Measurements from ENCODE around the gene CD9. TPM values are rescaled to one million over a fixed set of nuclear protein-coding genes. Genes with fewer than 3 reads are reported as not detected.
"Not testable (repeated sequence)": the region's sequence is repeated elsewhere in the genome, so short reads cannot be mapped to it uniquely, and the experiment has no call there.

The CD9 gene
- total RNA-seq, 1 donor from 2014 or later: 333 TPM

DNA sequence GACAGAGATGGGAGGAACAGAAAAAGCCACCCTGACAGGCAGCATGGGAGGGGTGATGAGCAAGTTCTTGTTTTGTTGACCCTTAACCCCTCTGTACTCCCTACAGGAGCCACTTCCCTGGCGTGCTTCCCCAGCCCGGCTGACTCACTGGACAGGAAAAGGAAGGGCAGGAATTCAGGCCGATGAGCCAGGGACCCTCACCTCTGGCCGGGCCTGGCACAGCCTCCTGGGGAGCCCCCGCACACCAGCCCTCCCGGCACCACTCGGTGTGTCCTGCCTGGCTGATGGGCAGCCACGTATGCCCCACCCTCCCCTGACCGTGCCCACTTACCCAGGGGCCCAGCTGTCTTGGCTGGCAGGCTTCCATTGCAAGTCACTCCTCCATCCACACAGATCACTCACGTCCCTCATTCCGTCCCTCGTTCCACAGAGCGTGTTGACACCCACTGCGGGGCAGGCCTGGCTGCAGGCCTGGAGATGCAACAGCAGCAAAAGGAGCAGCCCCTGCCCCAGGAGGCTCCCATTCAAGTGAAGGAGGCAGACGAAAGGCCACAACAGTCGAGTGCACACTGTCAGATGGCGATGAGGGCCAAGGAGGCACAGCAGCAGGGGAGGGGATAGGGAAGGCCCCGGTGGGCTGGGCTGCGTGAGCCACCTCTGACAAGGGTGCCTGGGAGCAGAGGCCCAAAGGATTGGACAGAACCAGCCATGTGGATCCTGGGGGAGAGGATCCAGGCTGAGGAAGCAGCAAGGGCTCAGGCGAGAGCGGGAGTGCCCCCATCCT, 19.7 kb upstream of the CD9 start:
- DNase-seq (ENCODE audit: low read depth): peak; percentile 86

DNA sequence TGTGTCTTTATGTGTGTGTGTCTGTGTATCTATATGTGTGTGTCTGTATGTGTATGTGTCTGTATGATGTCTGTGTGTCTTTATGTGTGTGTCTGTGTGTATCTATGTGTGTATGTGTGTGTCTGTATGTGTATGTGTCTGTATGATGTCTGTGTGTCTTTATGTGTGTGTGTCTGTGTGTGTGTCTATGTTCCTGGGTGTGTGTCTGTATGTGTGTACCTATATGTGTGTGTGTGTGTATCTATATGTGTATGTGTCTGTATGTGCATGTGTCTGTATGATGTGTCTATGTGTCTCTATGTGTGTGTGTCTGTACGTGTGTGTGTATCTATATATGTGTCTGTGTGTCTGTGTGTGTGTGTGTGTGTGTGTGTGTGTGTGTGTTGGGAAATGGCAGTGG, 19.0 kb upstream of the CD9 start:
- no peak for DNase-seq (ENCODE audit: low read depth)

DNA sequence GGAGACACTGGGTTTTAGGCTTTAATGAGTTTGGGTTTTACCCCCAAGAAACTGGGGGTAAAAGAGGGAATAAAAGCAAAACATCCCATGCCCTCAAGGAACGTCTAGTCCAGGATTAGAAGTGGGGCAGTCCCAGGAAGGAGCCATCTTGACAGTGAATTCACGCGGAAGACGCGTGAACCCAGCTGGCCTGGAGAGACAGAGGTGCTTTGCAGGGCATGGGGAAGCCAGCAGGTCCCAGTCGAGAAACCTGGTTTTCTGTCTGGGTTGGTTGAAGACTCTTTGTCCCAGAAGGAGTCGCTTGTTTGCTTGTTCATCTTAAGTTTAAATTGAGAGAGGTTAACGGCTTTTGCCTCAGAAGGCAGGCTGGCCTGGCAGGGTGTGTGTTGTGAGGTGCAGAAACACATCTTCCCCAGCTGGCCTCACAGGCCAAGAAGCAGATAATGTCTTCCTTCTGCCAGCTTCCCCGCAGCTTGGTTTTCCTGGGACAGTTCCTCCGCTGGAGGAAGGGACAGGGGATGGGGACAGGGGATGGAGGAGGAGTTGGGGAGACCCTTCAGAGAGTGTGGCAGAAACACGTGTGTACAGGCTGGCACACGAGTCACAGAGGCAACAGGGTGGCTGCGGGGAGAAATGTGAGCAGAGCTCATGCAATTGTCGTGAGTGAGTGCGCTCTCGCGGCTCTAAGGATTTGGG, 18.5 kb upstream of the CD9 start:
- DNase-seq (ENCODE audit: low read depth): no peak

DNA sequence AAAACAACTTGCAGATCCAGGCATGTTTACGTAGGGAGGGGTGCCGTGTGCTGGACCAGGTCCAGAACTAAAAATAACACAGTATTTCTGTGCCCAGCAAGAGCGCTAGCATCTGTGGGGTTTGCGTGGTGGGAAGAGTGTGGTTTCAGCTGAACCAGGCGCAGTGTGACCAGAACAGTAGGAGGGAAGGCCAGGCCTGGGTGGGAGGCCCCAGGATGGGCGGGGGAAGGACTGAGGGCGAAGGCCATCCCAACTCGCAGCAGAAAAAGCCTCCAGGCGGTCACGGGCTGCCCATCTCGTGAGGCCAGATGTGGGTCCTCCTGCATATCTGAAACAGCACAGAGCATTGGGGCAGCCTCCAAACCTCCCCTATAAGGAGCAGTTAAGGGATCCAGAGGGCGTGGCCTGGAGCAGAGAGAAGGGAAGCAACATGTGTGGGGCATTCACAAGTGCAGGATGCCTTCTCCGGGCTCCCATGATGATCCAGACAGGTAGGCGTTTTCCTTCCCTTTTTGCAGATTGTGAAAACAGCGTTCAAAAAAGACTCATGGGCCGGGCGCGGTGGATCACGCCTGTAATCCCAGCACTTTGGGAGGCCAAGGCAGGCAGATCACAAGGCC, 17.8 kb upstream of the CD9 start:
- peak; percentile 45 for DNase-seq (ENCODE audit: low read depth)

DNA sequence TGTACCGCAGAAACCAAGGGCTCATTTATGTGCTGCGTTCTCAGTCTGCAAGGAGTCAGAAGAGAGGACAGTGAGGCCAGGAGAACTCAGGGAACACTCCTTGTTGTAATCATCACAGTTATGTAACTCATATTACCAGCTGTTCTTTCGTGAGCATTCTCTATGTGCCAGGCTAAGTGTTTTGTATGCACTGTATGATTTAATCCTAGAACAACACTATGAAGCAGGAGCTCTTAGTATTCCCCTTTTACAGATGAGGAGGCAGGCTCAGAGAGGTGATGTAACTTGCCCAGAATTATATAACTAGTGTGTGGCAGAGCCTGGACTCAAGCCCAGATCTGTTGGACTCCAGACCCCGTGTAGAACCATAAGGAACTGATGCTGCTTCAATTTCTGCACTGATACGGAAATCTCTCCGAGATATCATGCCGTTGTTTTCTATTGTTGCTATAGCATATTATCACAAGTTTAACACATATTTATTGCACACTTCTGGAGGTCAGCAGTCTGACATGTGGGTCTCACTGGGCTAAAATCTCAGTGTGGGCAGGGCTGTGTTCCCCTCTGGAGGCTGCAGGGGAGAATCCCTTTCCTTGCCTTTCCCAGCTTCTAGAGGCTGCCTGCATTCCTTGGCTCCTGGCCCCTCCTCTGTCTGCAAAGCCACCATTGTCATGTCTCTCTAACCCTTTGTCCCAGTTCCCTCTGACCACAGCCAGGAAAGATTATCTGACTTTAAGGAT, 16.3 kb upstream of the CD9 start:
- DNase-seq (ENCODE audit: low read depth): peak; percentile 65

DNA sequence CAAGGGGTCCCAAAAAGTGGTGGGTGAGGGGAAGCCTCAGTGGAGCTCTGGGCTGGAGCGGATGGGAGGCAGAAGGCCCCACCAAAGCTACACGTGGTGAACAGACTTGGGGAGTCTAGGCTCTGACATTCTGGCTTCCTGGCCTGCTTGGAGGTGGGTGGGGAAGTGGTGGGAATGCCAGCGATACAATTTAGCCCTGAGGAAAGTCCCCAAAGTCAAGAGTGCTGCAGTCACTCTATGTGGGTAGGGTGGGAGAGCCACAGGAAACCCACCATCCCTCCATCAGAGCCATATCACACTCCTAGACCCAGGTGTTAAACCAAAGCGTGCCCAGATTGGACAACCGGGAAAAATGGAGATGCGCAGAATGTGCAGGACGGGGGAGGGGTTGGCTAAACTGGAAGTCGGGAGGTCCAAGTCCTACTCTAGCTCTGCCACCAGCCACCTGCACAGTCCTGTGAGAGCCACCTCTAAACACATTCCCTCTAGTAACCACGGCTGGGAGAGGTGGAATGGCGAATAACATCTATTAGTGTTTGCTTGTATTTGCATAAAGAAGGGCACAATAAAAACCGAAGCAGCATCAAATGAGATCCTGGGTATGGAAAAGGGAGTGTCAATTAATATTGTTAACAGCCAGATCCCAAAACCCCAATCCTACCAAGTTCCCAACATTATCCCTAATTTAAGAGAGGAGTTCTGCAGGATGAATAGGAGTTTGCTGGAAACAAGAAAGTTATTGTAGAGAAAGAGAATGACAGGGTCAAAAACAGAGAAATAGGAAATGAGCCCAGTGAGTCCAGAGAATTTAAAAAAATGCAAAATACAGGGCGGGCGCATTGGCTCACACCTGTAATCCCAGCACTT, 14.0 kb upstream of the CD9 start:
- DNase-seq (ENCODE audit: low read depth): no peak

DNA sequence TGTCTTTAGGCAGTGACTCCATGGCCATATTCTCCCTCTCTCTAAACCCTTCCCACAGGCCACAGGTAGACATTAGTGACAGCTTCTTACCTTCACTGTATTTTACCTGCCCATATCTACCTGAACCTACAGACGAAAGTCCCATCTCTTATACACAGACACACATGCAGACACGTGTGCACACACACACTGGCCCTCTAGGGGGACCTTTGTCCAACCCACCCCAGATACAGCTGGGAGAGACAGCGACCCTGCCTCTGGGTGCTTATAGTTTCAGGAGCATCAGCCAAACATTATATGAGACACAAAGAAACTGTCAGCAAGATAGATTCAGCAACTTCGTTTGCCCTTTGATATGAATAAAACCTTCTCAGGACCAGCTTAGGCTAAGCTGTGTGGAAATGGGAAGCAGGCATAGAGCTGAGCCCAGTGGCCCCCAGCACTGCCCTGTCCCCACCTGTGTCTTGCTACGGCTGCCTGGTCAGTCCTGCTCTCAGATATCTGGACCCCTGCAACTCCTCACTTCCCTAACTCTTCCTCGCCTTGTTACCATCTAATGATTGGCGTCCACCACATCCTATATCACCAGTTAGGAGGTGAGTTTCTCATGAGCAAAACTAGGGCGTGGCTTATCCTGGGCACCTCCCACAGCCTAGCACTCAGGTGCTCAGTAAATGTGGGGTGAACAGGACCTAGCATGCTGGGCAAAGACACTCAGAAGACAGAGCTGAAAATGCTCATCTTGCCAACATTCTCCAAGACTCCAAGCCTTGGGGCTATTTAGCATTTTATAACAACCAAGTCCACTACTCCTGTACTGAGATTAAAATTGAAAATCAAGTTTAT, 12.0 kb upstream of the CD9 start:
- DNase-seq (ENCODE audit: low read depth): no peak

DNA sequence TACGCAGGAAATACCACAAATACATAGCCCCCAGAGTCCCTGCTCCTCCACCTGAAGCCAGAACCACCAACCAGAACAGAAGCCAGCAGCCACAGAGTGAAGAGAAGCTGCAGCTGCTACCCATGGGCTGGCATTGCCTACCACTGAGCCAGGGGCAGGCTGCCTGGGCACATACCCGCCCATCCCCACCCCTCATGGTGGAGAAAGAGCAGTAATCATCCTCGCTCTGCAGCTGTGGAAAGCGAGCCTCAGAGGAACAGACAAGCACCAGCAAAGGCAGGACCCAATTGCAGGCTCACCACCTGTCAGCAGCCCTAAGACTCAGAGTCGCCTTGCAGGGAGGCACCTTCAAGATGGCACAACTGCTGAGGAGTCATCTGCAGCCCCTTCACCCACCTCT, 11.2 kb upstream of the CD9 start:
- no peak for DNase-seq (ENCODE audit: low read depth)

DNA sequence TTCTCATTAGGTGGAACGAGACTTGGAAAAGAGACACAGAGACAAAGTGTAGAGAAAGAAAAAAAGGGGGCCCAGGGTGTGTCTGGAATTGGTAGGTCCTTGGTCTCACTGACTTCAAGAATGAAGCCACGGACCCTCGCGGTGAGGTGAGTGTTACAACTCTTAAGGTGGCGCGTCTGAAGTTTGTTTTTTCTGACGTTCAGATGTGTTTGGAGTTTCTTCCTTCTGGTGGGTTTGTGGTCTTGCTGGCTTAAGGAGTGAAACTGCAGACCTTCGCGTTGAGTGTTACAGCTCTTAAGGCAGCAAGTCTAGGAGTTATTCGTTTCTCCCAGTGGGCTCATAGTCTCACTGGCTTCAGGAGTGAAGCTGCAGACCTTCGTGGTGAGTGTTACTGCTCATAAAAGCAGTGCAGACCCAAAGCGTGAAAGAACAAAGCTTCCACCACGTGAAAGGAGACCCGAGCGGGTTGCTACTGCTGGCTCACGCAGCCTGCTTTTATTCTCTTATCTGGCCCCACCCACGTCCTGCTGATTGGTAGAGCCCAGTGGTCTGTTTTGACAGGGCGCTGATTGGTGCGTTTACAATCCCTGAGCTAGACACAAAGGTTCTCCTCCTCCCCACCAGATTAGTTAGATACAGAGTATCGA, 10.1 kb upstream of the CD9 start:
- not testable (repeated sequence) for DNase-seq (ENCODE audit: low read depth)

DNA sequence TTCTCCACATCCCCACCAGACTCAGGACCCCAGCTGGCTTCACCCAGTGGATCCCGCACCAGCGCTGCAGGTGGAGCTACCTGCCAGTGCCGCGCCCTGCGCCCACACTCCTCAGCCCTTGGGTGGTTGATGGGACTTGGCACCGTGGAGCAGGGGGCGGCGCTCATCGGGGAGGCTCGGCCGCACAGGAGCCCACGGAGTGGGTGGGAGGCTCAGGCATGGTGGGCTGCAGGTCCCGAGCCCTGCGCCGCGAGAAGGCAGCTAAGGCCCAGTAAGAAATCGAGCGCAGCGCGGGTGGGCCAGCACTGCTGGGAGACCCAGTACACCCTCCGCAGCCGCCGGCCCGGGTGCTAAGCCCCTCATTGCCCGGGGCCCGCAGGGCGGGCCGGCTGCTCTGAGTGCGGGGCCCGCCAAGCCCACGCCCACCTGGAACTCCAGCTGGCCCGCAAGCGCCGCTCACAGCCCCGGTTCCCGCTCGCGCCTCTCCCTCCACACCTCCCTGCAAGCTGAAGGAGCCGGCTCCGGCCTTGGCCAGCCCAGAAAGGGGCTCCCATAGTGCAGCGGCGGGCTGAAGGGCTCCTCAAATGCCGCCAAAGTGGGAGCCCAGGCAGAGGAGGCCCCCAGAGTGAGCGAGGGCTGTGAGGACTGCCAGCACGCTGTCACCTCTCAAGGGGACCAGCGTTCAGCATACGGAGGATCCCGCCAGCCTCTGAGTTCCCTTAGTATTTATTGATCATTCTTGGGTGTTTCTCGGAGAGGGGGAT, 9.3 kb upstream of the CD9 start:
- DNase-seq (ENCODE audit: low read depth): not testable (repeated sequence)

DNA sequence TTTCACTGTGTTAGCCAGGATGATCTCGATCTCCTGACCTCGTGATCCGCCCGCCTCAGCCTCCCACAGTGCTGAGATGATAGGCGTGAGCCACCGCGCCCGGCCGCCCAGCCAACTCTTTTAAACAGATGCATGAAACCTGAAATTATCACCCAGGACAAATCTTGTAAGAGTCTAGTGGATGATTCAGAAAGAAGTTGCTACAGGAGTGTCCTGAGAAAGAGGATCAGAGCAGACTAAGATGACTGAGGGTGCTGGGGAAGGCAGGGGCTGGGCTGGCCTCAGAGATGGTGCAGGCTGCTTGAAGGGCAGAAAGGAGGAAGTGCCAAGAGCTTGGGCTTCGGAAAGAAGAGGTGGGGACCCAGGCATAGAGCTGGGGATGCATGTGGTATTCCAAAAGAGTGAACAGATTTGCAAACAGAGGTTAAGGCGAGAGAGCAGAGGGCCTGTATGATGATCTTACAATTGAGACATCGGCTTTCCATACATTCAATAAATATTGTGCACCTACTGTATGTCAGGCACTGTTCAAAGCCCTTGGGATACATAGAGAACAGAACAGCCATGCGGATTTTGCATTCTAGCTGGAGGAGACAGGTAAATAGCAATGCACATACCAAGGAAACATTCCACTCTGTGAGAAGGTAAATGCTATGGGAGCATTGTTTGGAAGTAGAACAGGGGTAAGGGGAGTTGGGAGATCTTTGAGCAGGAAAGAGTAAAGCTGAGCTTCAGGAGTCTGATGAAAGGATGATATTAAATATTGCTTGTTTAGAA, 7.4 kb upstream of the CD9 start:
- DNase-seq (ENCODE audit: low read depth): no peak

DNA sequence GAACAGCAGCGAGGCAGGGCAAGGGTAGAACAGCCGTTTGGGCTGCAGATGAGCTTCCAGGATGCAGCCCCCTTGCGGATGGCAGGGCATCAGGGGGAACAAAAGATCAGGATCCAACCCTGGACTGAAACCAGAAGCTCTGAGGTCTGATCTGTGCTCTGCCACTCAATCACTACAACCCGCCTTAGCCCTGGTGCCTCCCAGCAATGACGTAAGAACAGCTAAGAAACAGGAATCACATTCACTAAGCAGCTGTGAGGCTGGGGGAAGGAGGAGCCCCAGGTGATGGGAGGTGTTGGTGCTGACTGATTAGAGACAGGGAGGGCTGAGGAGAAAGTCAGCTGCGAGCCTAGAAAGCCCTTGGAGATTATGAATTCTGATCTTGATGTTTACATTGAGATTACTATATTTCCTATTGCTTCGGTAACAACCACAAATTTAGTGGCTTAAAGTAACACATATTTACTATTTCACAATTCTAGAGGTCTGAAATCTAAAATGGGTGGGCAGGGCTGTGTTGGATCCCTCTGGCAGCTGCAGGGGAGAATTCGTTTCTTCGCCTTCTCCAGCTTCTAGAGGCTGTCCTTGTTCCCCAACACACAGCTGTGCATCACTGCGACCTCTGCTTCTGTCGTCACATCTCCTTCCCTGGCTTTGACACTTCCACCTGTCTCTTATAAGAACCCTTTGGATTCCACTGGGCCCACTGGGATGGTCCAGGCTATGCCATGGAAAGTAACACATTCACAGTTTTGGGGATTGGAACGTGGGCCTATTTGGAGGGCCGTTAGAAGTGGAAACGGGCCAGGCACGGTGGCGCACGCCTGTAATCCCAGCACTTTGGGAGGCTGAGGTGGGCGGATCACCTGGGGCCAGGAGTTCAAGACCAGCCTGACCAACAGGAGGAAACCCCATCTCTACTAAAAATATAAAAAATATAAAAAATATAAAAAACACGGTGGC, 6.1 kb upstream of the CD9 start:
- no peak for DNase-seq (ENCODE audit: low read depth)

DNA sequence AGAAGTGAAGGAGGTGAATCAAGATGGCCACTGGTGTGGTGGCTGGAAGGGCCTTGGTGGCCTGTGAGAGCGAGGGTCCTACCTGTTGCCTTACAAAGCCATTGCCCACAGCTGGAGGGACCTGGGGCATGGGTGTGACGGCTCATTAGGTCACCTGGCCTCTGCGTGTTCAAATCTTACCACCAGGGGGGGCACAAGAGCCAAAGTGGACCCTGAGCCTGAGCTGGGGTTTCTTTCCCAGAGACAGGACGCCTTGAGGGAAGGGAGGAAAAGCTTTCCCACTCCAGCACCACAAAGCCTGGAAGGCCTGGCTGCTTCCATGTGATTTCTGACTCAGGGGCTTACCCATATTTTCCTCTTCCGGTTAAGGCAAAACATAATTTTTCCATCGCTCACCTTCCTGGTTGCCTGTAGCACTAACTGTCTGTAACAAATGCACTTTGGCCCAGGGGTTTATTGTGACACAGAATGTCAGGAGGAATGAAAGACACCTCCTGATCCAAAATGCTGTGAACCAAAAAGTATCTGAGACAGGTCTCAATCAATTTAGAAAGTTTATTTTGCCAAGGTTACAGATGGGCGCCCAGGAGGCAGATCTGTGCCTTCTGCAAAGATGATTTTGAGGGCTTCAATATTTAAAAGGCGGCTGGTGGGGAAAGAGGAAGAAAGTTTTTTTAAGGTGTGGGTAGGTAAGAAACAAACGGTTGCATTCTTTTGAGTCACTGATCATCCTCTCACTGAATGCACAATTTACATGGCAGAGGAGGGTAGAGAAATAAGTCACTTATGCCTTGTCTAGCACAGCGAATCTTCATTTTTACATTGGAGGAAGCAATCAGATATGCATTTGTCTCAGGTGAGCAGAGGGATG, 4.3 kb upstream of the CD9 start:
- DNase-seq (ENCODE audit: low read depth): peak; percentile 88

DNA sequence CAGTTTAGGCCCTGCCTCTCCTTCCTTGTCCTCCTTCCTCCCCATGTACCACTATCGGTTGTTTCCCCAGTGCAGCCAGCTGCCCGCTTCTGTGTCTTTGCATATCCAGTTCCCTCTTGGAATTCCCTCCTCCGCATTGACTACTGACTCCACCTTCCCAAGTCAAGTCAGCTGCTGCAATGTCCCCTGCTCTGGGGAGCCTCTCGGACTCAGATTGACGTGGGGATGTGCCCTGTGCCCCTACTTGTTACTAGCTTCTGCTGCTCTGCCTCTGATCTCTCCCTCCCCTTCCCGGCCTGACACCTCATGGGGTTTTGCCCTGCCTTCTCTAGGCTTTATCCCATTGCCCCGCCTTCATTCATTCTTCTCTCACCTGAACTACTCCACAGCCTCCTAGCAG, 2.1 kb upstream of the CD9 start:
- no peak for DNase-seq (ENCODE audit: low read depth)

DNA sequence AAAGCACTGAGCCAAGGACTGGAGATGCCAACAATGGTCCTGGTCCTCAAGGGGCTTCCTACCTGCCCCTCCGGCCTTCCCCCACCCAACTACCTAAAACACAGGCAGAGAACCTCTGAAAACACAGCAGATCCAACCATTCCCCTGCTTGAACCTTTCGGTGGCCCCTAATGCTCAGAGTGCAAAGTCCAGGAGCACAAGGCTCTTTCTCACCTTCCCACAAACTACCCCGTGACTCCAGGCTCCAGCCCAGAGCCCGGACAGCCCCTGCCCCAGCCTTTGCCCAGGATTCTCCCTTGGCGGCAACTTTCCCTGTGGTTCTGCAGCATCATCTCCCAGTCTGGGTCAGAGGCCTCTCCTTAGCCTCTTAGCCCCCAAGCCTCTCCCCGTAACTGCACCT, 1.6 kb upstream of the CD9 start:
- DNase-seq (ENCODE audit: low read depth): no peak

DNA sequence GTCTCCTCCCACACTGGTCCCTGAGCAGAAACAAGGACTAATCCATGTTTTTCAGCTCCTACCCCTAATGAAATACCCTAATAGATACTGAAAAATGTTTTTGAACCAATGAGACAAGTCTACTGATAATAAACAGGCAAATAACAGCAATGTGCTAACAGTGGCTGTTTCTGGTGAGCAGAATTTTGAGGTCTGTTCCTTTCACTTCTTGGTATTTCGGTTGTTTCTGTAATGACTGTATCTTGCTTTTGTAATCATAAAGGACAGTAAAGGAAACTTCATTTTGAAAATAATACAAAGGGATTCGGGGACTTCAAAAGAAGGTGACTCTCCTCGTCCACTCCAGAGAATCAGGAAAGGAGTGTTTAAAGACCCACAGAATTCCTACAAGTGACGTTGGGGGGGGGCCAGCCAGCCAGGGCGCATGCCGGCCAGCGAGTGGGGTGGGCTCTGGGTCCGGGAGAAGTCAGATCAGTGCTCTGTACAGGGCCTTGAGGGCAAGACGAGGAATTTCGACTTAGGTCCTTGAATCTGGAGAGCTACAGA, 1.1 kb upstream of the CD9 start:
- no peak for DNase-seq (ENCODE audit: low read depth)

Measured in renal cortical epithelial cell (primary cell).